ENCODE data around the gene PON2. TPM values are rescaled to one million over a fixed set of nuclear protein-coding genes. Genes with fewer than 3 reads are reported as not detected.

The PON2 gene
- total RNA-seq, 1 experiment from 2014 or later, result 56.4 TPM

DNA sequence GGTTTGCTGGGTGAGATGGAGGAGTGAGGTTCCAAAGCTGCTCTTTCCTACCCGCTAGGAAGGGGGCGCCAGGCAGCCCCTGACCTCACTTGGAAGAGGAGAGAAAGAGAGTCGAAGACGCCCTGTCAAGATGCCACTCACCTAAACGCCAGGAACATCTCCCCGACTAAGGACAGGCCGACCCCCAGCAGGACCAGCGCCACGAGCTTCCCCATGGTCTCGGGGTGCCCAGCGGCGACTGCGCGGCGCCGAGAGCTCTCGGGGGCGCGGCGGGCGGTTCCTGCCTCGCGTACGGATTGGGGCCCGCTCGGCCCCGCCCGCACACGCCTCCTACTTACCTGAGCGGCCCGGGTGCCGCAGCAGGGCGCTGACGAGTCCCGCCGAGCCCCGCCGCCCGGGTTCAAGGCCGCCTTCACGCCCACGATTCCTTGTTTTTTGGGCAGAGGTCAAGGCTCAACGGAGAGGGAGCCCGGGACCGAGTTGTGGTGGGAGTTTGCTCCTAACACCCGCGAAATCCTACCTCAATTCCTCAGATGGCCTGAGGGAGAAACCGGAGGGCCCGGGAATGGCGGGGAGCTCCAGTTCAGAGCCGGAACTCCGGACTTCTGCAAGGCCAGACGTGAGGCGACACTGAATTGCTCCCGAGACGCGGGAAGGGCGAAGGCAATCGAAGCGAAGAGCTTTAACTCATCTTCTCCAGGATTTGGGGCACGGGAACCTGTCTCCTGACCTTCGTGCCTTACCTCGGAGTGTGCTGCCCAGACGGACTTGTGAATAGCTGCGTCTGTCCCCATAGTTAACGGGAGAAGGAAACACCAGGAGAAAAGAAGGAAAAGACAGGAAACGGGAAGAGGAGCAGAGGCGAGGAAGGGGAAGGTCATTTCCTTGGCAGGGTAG is 38.4 kb downstream of the PON2 start, which contains the start of gene PON3:
TSS of gene PON3 (minus strand) at position 240 of the 897 bp plus-strand sequence. CDS start at position 215, 25 bp downstream.
- no peak within 1 kb of the TSS for H2AFZ ChIP-seq (ENCODE audit: low read length)
- no TSS peak for BruUV-seq (replicated peaks)
- no peaks in the 10 kb centered on the region for H3K9me2 ChIP-seq (replicated peaks; ENCODE audit: low read length)
- intact Hi-C loops (cut with micrococcal nuclease), result no loop called here
- CTCF ChIA-PET, result no interaction called here
- no peak within 1 kb of the TSS for H3K9ac ChIP-seq (ENCODE audit: low read length)
- no peak within 1 kb of the TSS for H3K4me2 ChIP-seq (ENCODE audit: low read length)
- H3K36me3 ChIP-seq (ENCODE audit: low read depth, low read length), result no peaks in the 10 kb centered on the region
- no peaks in the 10 kb centered on the region for H3F3A ChIP-seq (ENCODE audit: low read length, unreplicated experiment)
- no peaks in the 10 kb centered on the region for H3K4me1 ChIP-seq (ENCODE audit: insufficient read depth, low read length)
- H3K4me3 ChIP-seq (ENCODE audit: low read length), result no peak within 1 kb of the TSS
- TF ChIP-seq, protein P1, sequence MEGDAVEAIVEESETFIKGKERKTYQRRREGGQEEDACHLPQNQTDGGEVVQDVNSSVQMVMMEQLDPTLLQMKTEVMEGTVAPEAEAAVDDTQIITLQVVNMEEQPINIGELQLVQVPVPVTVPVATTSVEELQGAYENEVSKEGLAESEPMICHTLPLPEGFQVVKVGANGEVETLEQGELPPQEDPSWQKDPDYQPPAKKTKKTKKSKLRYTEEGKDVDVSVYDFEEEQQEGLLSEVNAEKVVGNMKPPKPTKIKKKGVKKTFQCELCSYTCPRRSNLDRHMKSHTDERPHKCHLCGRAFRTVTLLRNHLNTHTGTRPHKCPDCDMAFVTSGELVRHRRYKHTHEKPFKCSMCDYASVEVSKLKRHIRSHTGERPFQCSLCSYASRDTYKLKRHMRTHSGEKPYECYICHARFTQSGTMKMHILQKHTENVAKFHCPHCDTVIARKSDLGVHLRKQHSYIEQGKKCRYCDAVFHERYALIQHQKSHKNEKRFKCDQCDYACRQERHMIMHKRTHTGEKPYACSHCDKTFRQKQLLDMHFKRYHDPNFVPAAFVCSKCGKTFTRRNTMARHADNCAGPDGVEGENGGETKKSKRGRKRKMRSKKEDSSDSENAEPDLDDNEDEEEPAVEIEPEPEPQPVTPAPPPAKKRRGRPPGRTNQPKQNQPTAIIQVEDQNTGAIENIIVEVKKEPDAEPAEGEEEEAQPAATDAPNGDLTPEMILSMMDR (conservative IDR thresholded peaks at IDR 0.05; ENCODE audit: low read depth, low read length), result no peak
- TF ChIP-seq EZH2phosphoT487 (IDR thresholded peaks at IDR 0.05; ENCODE audit: borderline replicate concordance, low read length), result no peak
- TF ChIP-seq EZH2 (IDR thresholded peaks at IDR 0.05; ENCODE audit: low read length, unreplicated experiment), result no peak
- no peaks in the 10 kb centered on the region for H3K79me2 ChIP-seq (ENCODE audit: low read length)
- no peaks in the 10 kb centered on the region for H3K9me3 ChIP-seq (ENCODE audit: low read length)
- ATAC-seq, result no peak
- no peak within 1 kb of the TSS for H3K27ac ChIP-seq (ENCODE audit: low read length)
- no peak for DNase-seq
- H4K20me1 ChIP-seq (ENCODE audit: low read length), result no peaks in the 10 kb centered on the region
- no peaks in the 10 kb centered on the region for H3K27me3 ChIP-seq (ENCODE audit: low read length)
- POLR2A ChIA-PET (ENCODE audit: unreplicated experiment), result interaction anchor here (0.8 kb wide), 1 partner anchor 31 kb away, joined by 4 read pairs; no protein-coding TSS in a partner anchor

- Histone ChIP-seq H3K36me3 (ENCODE audit: low read depth, low read length) (no peaks in the 10 kb centered on the region), H4K20me1 (ENCODE audit: low read length) (no peaks in the 10 kb centered on the region), H3K4me1 (ENCODE audit: insufficient read depth, low read length) (no peaks in the 10 kb centered on the region), H3K9me3 (ENCODE audit: low read length) (no peaks in the 10 kb centered on the region), H3K9ac (ENCODE audit: low read length) (no peak overlapping the region), H3F3A (ENCODE audit: low read length, unreplicated experiment) (no peaks in the 10 kb centered on the region), H3K27me3 (ENCODE audit: low read length) (no peaks in the 10 kb centered on the region), H2AFZ (ENCODE audit: low read length) (no peak overlapping the region), H3K4me3 (ENCODE audit: low read length) (no peak overlapping the region), H3K4me2 (ENCODE audit: low read length) (no peak overlapping the region), H3K27ac (ENCODE audit: low read length) (no peak overlapping the region), H3K9me2 (replicated peaks; ENCODE audit: low read length) (no peaks in the 10 kb centered on the region), H3K79me2 (ENCODE audit: low read length) (no peaks in the 10 kb centered on the region)
- CTCF ChIA-PET, result no interaction called here
- no peak for ATAC-seq
- POLR2A ChIA-PET (ENCODE audit: unreplicated experiment), result interaction anchor here (0.8 kb wide), 1 partner anchor 31 kb away, joined by 4 read pairs; no protein-coding TSS in a partner anchor
- no TSS peak for BruUV-seq (replicated peaks)
- no peak for DNase-seq
- TF ChIP-seq EZH2phosphoT487 (IDR thresholded peaks at IDR 0.05; ENCODE audit: borderline replicate concordance, low read length), result no peak
- TF ChIP-seq, protein P1 (conservative IDR thresholded peaks at IDR 0.05; ENCODE audit: low read depth, low read length), result no peak
- TF ChIP-seq EZH2 (IDR thresholded peaks at IDR 0.05; ENCODE audit: low read length, unreplicated experiment), result no peak
- intact Hi-C loops (cut with micrococcal nuclease), result no loop called here
Observed at GRCh38 chr7:95395755-95396135, 39.1 kb downstream of the PON2 start.

DNA sequence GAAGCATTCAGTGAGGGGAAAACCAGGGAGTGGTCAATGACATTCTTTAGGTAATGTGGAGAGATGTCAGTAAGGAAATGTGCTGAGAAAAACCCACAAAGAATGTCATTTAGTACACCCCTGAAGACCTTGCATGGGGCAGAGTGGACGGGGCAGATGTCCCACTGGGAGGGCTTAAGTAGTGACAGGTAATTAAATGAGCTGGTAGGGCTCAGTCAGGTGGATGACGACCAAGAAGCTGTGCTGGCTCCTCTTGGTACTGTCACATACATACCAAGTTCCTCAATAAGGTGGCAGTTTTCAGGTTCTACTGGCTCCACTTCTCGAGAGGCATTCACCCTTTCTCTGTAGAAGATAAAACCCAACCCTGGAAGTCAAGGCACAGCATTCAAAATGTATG is 40.5 kb downstream of the PON2 start:
- no peaks in the 10 kb centered on the region for H3F3A ChIP-seq (ENCODE audit: low read length, unreplicated experiment)
- no peak overlapping the region for H3K4me2 ChIP-seq (ENCODE audit: low read length)
- no TSS peak for BruUV-seq (replicated peaks)
- H3K4me1 ChIP-seq (ENCODE audit: insufficient read depth, low read length), result no peaks in the 10 kb centered on the region
- no peak for DNase-seq
- H3K9ac ChIP-seq (ENCODE audit: low read length), result no peak overlapping the region
- no peaks in the 10 kb centered on the region for H3K27me3 ChIP-seq (ENCODE audit: low read length)
- no peaks in the 10 kb centered on the region for H3K9me2 ChIP-seq (replicated peaks; ENCODE audit: low read length)
- TF ChIP-seq EZH2 (IDR thresholded peaks at IDR 0.05; ENCODE audit: low read length, unreplicated experiment), result no peak
- TF ChIP-seq EZH2phosphoT487 (IDR thresholded peaks at IDR 0.05; ENCODE audit: borderline replicate concordance, low read length), result no peak
- TF ChIP-seq, protein P1 (conservative IDR thresholded peaks at IDR 0.05; ENCODE audit: low read depth, low read length), result no peak
- H4K20me1 ChIP-seq (ENCODE audit: low read length), result no peaks in the 10 kb centered on the region
- POLR2A ChIA-PET (ENCODE audit: unreplicated experiment), result no interaction called here
- no peaks in the 10 kb centered on the region for H3K36me3 ChIP-seq (ENCODE audit: low read depth, low read length)
- no peak overlapping the region for H3K27ac ChIP-seq (ENCODE audit: low read length)
- H3K4me3 ChIP-seq (ENCODE audit: low read length), result no peak overlapping the region
- H3K9me3 ChIP-seq (ENCODE audit: low read length), result no peaks in the 10 kb centered on the region
- H2AFZ ChIP-seq (ENCODE audit: low read length), result no peak overlapping the region
- ATAC-seq, result no peak
- CTCF ChIA-PET, result no interaction called here
- H3K79me2 ChIP-seq (ENCODE audit: low read length), result no peaks in the 10 kb centered on the region
- intact Hi-C loops (cut with micrococcal nuclease), result no loop called here

Data from PC-3 (cell line).